Smooth muscle cell of the brain vasculature (primary cell): ENCODE measurements around the gene TRIM33.
A peak's percentile ranks its signal among the peaks of the same experiment; 100 is the strongest.

Experiments
- DNase-seq: peaks from one replicate; pipeline ENCODE4 v3.0.0-alpha.2; 2012; ENCODE audit warnings: low read depth, low spot score

TRIM33 gene

GRCh38 chr1:114352797-114353196, 158.2 kb downstream of the TRIM33 start:
- no peak for DNase-seq

GRCh38 chr1:114350731-114351445, 160.1 kb downstream of the TRIM33 start:
- no peak for DNase-seq

- no peak for DNase-seq
Observed at GRCh38 chr1:114349891-114350605, 161.0 kb downstream of the TRIM33 start.

DNA sequence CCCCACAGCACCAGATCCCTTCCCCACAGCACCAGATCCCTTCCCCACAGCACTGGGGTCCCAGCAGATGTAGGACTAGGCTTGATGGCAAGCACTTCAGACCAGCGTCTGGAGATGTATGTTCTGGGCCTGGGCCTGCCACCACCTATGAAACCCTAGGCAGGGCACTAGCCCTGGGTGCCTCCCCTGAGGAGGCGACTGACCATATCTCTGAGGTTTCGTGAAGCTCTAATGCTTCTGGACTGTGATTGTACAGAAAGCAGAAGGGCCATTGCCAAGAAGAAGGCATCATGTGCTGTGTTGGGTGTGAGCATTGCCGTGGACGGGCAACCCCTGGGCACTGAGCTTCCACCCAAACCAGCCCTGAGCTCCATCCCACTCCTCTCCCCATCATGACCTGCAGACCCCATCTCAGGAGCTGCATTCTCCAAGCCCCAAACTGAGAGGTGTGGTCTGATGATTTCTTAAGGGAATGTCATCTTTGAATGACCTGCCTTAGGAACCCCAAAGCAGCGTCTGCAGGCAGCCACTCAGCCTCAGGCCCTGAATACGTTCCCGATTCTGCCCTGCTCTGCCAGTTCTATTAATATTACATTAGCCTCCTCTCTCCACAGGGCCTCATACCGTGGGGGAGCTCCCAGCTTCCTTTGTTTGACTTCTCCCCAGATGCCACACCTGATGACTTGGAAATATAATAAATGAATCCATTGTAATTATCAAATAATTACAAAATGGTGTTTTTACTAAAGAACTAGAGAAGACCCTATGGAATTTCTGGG, 163.4 kb downstream of the TRIM33 start:
- no peak for DNase-seq

GRCh38 chr1:114346480-114347029, 164.4 kb downstream of the TRIM33 start:
- peak; percentile 95 for DNase-seq

DNA sequence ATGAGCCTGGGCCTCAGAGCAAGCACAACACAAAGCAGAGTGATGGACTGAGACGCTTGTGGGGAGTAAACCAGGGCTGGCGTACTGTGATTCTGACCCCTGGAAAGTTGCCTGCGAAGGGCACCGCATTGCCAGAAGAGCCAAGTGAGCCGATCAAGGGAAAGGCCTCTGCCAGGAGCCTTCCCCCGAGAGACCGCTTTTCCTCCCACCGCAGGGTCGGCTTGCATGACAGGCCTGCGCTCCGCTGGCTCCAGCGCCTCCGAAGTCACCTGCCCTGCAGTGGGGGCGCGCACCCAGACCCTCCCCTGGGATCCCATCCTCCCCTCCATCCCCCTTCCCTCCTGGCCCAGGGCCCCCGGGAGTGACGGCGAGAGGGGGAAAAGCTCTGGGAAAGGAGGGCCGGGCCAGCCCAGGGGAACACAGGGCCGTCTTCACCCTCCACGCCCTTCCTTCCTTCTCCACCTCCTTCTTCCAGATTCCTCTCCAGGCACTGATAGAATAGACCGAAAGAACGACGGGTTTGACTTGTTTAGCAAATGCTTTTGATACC, 165.0 kb downstream of the TRIM33 start:
- no peak for DNase-seq

DNA sequence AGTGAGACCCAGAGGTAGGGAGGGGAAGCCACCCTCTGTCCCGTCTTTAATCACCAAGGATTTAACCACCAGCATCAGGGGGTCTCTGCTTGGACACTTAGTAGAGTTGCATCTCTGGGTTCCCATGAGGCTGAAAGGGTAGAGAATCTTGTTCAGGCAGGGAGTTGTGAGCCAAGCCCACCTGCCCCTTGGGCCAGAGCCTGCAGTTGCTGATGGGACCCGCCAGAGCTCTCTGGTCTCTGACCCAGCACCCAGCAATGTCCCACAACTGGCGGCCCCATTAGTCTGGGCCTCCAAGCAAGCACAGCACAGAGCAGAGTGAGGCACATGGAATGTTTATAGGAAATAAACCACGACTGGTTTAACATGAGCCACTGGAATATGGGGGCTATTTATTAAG, 166.3 kb downstream of the TRIM33 start:
- DNase-seq = no peak
